BLaER1 treated with 17β-estradiol and CSF1 and Interleukin-3, amounts not matched to agents 10 nM and 100 nM (cell line): ENCODE data around the gene HOOK1.
"Not testable (repeated sequence)": the region's sequence is repeated elsewhere in the genome, so short reads cannot be mapped to it uniquely, and the experiment has no call there.

ENCODE experiments used
- H3K27ac ChIP-seq, 11 experiments: shearing (Covaris generic); formaldehyde crosslinking; 2 replicates each; pipeline ENCODE4 v1.8.1; 2022
- H3K27me3 ChIP-seq, 11 experiments: shearing (Covaris generic); formaldehyde crosslinking; 2 replicates each; pipeline ENCODE4 v1.8.1; 2022
- H3K36me3 ChIP-seq, 11 experiments: shearing (Covaris generic); formaldehyde crosslinking; 2 replicates each; pipeline ENCODE4 v1.8.1; 2022
- H3K4me1 ChIP-seq, 10 experiments: shearing (Covaris generic); formaldehyde crosslinking; 2 replicates each; pipeline ENCODE4 v1.8.1; 2022
- H3K4me2 ChIP-seq, 11 experiments: shearing (Covaris generic); formaldehyde crosslinking; 2 replicates each; pipeline ENCODE4 v1.8.1; 2022
- H3K4me3 ChIP-seq, 10 experiments: shearing (Covaris generic); formaldehyde crosslinking; 2 replicates each; pipeline ENCODE4 v1.8.1; 2022
- H3K9ac ChIP-seq, 11 experiments: shearing (Covaris generic); formaldehyde crosslinking; 2 replicates each; pipeline ENCODE4 v1.8.1; 2022
- H3K9me3 ChIP-seq, 11 experiments: shearing (Covaris generic); formaldehyde crosslinking; replicated peaks in 1 of 11; 2 replicates each; pipeline ENCODE4 v1.8.1; 2022
- H4K20me1 ChIP-seq, 11 experiments: shearing (Covaris generic); formaldehyde crosslinking; 2 replicates each; pipeline ENCODE4 v1.8.1; 2022
- Cebpa-rat ChIP-seq, 11 experiments: shearing (Covaris generic); IDR thresholded peaks; 2 replicates each; pipeline ENCODE4 v1.8.1; 2022

Gene HOOK1

GRCh38 chr1:59901770-59902388 lies 87.1 kb downstream of the HOOK1 start:
- H3K4me3 ChIP-seq = no peak overlapping the region
- H3K4me2 ChIP-seq = no peak overlapping the region
- H3K27me3 ChIP-seq = no peaks in the 10 kb centered on the region
- no peaks in the 10 kb centered on the region for H3K9me3 ChIP-seq
- no peak for TF ChIP-seq Cebpa-rat (IDR thresholded peaks at IDR 0.05)
- no peak overlapping the region for H3K9ac ChIP-seq
- H3K36me3 ChIP-seq = no peaks in the 10 kb centered on the region
- H4K20me1 ChIP-seq = no peaks in the 10 kb centered on the region
- H3K4me1 ChIP-seq = no peaks in the 10 kb centered on the region
- H3K27ac ChIP-seq = no peak overlapping the region

GRCh38 chr1:59903141-59903754 lies 88.5 kb downstream of the HOOK1 start:
- TF ChIP-seq Cebpa-rat (IDR thresholded peaks at IDR 0.05) = no peak
- H3K27me3 ChIP-seq = no peaks in the 10 kb centered on the region
- no peaks in the 10 kb centered on the region for H3K4me1 ChIP-seq
- no peaks in the 10 kb centered on the region for H4K20me1 ChIP-seq
- no peaks in the 10 kb centered on the region for H3K36me3 ChIP-seq
- H3K9ac ChIP-seq = no peak overlapping the region
- H3K4me3 ChIP-seq = no peak overlapping the region
- H3K4me2 ChIP-seq = no peak overlapping the region
- H3K9me3 ChIP-seq = no peaks in the 10 kb centered on the region
- no peak overlapping the region for H3K27ac ChIP-seq

- H4K20me1 ChIP-seq = no peaks in the 10 kb centered on the region
- H3K36me3 ChIP-seq = no peaks in the 10 kb centered on the region
- H3K4me1 ChIP-seq = no peaks in the 10 kb centered on the region
- H3K27me3 ChIP-seq = no peaks in the 10 kb centered on the region
- no peak overlapping the region for H3K9ac ChIP-seq
- no peak overlapping the region for H3K27ac ChIP-seq
- TF ChIP-seq Cebpa-rat (IDR thresholded peaks at IDR 0.05) = no peak
- no peak overlapping the region for H3K4me3 ChIP-seq
- no peak overlapping the region for H3K4me2 ChIP-seq
- H3K9me3 ChIP-seq = no peaks in the 10 kb centered on the region
Observed at GRCh38 chr1:59906931-59907330, 92.2 kb downstream of the HOOK1 start.

GRCh38 chr1:59908084-59908483 lies 93.3 kb downstream of the HOOK1 start:
- H3K27me3 ChIP-seq = no peaks in the 10 kb centered on the region
- TF ChIP-seq Cebpa-rat (IDR thresholded peaks at IDR 0.05) = no peak
- no peak overlapping the region for H3K27ac ChIP-seq
- no peak overlapping the region for H3K4me2 ChIP-seq
- H3K4me3 ChIP-seq = no peak overlapping the region
- no peaks in the 10 kb centered on the region for H3K4me1 ChIP-seq
- no peak overlapping the region for H3K9ac ChIP-seq
- no peaks in the 10 kb centered on the region for H3K36me3 ChIP-seq
- H3K9me3 ChIP-seq = no peaks in the 10 kb centered on the region
- H4K20me1 ChIP-seq = no peaks in the 10 kb centered on the region

GRCh38 chr1:59908682-59909081 lies 93.9 kb downstream of the HOOK1 start:
- no peak overlapping the region for H3K27ac ChIP-seq
- H3K36me3 ChIP-seq = no peaks in the 10 kb centered on the region
- no peaks in the 10 kb centered on the region for H3K27me3 ChIP-seq
- no peak overlapping the region for H3K4me2 ChIP-seq
- TF ChIP-seq Cebpa-rat (IDR thresholded peaks at IDR 0.05) = no peak
- H3K9ac ChIP-seq = no peak overlapping the region
- H3K4me3 ChIP-seq = no peak overlapping the region
- no peaks in the 10 kb centered on the region for H3K9me3 ChIP-seq
- no peaks in the 10 kb centered on the region for H4K20me1 ChIP-seq
- H3K4me1 ChIP-seq = no peaks in the 10 kb centered on the region

GRCh38 chr1:59914791-59915286 lies 100.1 kb downstream of the HOOK1 start:
- not testable (repeated sequence) for H3K4me3 ChIP-seq, H3K4me2 ChIP-seq, H3K36me3 ChIP-seq, H3K4me1 ChIP-seq, H3K27me3 ChIP-seq, H3K9me3 ChIP-seq, H3K9ac ChIP-seq, H3K27ac ChIP-seq, H4K20me1 ChIP-seq

GRCh38 chr1:59915516-59915915 lies 100.8 kb downstream of the HOOK1 start:
- no peak overlapping the region for H3K4me3 ChIP-seq
- no peak for TF ChIP-seq Cebpa-rat (IDR thresholded peaks at IDR 0.05)
- no peaks in the 10 kb centered on the region for H3K4me1 ChIP-seq
- no peak overlapping the region for H3K27ac ChIP-seq
- H3K9me3 ChIP-seq = no peaks in the 10 kb centered on the region
- H3K36me3 ChIP-seq = no peaks in the 10 kb centered on the region
- H4K20me1 ChIP-seq = no peaks in the 10 kb centered on the region
- H3K4me2 ChIP-seq = no peak overlapping the region
- no peak overlapping the region for H3K9ac ChIP-seq
- no peaks in the 10 kb centered on the region for H3K27me3 ChIP-seq

GRCh38 chr1:59917026-59917784 lies 102.5 kb downstream of the HOOK1 start:
- no peaks in the 10 kb centered on the region for H3K36me3 ChIP-seq
- no peak overlapping the region for H3K4me3 ChIP-seq
- H3K4me1 ChIP-seq = no peaks in the 10 kb centered on the region
- H3K27ac ChIP-seq = no peak overlapping the region
- no peak overlapping the region for H3K4me2 ChIP-seq
- H4K20me1 ChIP-seq = no peaks in the 10 kb centered on the region
- no peak overlapping the region for H3K9ac ChIP-seq
- no peak for TF ChIP-seq Cebpa-rat (IDR thresholded peaks at IDR 0.05)
- no peaks in the 10 kb centered on the region for H3K9me3 ChIP-seq
- H3K27me3 ChIP-seq = no peaks in the 10 kb centered on the region

GRCh38 chr1:59917785-59918180 lies 103.0 kb downstream of the HOOK1 start:
- TF ChIP-seq Cebpa-rat (IDR thresholded peaks at IDR 0.05) = no peak
- Histone ChIP-seq H3K4me1 (no peaks in the 10 kb centered on the region), H4K20me1 (no peaks in the 10 kb centered on the region)

GRCh38 chr1:59919746-59920145 lies 105.0 kb downstream of the HOOK1 start:
- no peaks in the 10 kb centered on the region for H3K27me3 ChIP-seq
- no peak for TF ChIP-seq Cebpa-rat (IDR thresholded peaks at IDR 0.05)
- no peak overlapping the region for H3K4me2 ChIP-seq
- H3K36me3 ChIP-seq = no peaks in the 10 kb centered on the region
- H3K4me1 ChIP-seq = no peaks in the 10 kb centered on the region
- H3K4me3 ChIP-seq = no peak overlapping the region
- H3K9me3 ChIP-seq = peaks cover 5 to 16% (median 12%) of the 10 kb centered on the region in 11 experiments; a peak in 17 of 22 replicates
- no peak overlapping the region for H3K27ac ChIP-seq
- H3K9ac ChIP-seq = no peak overlapping the region
- no peaks in the 10 kb centered on the region for H4K20me1 ChIP-seq

More at GRCh38 chr1:59917785-59918180, 103.0 kb downstream of the HOOK1 start:
- Histone ChIP-seq H3K4me2 (no peak overlapping the region), H3K9me3 (peaks cover 0 to 1% (median 0%) of the 10 kb centered on the region in 11 experiments; a peak in 2 of 22 replicates), H3K27me3 (no peaks in the 10 kb centered on the region), H3K27ac (no peak overlapping the region), H3K4me3 (no peak overlapping the region), H3K36me3 (no peaks in the 10 kb centered on the region), H3K9ac (no peak overlapping the region)

GRCh38 chr1:59921258-59921899 lies 106.6 kb downstream of the HOOK1 start:
- H3K4me3 ChIP-seq, H3K9ac ChIP-seq, H4K20me1 ChIP-seq, H3K4me1 ChIP-seq, H3K4me2 ChIP-seq, H3K27me3 ChIP-seq, H3K36me3 ChIP-seq, H3K27ac ChIP-seq: not testable (repeated sequence)
- peaks cover 19 to 31% (median 24%) of the 10 kb centered on the region in 11 experiments; a peak in 21 of 22 replicates for H3K9me3 ChIP-seq
